GM21381 (cell line): Measurements from ENCODE around the gene AGXT2.

Experiments used
- ATAC-seq: cut with Tn5 transposase; IDR thresholded peaks from one replicate; pipeline ENCODE4 v1.9.1; 2021; ENCODE audit warnings: mild to moderate bottlenecking, moderate library complexity; ENCODE audit not compliant: unreplicated experiment

Gene AGXT2

DNA sequence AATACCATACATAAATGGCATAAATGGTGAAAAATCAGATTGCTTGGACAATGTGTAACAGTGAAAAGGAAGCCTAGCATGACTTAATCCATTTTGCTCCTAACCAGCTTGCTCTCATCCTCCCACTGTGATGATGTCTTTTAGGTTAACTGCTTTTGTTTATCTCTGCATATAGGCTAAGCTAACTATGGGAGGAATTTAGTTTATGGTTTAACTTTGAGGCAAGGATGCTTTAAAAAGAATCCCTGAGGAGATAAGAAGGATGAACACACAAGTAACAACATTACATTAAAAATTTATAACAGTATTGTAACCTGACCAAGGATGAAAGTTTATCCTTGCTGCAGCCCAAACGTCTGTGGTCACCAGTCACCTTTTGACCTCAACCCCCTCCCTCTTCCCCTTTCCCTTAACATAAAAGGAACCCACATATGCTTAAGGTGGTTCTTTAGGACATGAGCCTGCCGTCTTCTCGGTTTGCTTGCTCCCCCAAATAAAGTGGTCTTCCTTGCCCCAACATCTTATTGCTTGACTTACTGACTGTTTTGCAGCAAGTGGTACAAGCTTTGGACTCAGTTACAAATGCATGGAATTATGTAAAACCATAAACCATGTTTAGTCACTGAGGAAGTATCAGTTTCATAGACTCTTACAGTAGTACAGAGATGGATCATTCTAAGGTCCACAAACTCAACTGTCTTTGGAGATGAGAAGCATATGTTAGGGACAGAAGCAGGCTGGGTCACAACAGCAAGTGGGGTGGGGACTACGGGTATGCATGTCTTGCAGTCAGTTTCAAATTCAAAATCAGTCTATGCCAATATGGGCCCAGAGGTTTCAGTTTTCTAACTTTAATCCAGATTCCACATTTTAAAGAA lies 31.3 kb downstream of the AGXT2 start:
- peak; percentile 84 for ATAC-seq

GRCh38 chr5:35015063-35015462 lies 32.7 kb downstream of the AGXT2 start:
- no peak for ATAC-seq

DNA sequence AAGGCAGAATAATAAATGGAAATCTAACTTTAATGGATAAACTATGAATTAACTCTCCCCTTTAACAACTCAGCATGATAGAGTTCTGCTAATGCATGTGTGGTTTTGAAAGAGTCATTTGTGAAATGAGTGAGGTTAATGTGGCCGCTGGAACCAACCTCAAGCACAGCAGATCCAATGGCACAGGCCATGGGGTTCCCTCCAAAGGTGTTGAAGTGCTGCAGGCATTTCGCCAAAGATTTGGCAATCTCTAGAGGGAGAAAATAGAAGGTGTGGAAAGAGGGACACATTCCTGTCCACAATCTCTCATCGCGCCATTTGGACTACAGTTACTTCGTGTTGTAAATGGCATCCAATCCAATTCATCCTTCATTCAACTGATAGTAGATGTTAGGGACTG lies 35.0 kb downstream of the AGXT2 start:
- ATAC-seq: no peak

- ATAC-seq: no peak
Observed at GRCh38 chr5:35012365-35012764, 35.4 kb downstream of the AGXT2 start.

- no peak for ATAC-seq
Observed at GRCh38 chr5:35010676-35011075, 37.1 kb downstream of the AGXT2 start.

DNA sequence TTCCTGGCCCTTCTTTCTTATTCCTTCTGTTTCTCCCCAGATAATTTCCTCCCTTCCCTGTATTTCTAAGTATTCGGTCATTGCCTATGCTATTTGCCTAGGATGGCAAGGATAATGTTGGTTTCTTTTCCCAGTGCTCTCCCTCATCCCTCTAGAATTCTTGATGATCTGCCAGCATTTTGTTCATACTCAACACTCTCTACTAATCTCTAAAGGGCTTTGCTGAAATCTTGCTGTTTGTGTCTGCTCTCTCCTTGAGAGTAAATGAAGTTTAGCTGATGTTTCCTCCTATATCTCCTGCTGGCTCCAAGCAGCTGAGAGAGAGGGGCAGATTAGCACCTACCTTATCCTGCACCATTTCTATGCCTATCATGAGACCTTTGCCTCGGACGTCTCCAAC lies 38.1 kb downstream of the AGXT2 start:
- no peak for ATAC-seq

- no peak for ATAC-seq
Observed at GRCh38 chr5:35009019-35009418, 38.7 kb downstream of the AGXT2 start.

- ATAC-seq: no peak
Observed at GRCh38 chr5:35004771-35005170, 43.0 kb downstream of the AGXT2 start.

GRCh38 chr5:35004200-35004599 lies 43.5 kb downstream of the AGXT2 start:
- no peak for ATAC-seq

DNA sequence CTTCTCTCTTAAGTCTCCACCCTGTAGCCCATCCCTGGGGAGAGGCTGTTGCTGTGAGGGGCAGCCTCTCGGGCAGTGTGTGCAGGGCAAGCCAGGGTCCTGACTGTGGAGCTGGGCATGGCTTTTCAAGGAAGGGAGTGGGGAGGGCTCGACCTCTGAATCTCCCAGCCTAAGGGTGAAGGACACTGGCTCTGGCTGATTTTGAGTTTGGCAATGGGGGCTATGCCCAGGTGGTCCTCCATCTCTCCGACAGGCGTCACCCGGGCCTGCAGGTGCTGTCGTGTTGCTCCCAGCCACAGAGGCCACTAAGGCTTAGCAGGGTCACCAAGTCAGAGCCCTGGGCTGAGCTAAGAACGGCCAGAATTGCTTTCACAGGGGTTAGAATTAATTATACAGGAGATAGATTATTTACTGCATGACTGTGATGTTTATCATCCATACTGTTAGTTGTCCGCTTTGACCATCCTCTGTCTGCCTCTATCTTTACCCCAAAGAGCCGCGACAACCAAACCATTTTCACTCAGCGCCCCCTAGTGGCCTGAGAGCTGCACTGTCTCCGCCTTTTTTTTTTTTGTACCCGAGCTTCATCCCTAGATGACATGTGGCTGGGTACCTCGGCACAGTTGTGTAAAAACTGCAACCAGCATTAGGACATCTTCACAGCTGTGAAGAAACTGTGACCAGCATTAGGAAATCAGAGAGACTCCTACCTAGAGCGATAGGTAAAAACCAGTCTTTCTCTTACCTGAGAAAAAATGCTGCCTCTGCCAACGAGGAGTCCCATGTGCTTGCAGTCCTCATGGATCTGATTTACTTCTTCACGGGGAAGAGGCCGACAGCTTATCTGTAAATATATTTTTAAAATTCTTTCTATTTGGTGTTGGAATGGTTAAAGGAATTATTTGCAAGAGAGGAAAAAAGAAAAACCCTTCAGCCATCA lies 44.5 kb downstream of the AGXT2 start:
- peak; percentile 79 for ATAC-seq

DNA sequence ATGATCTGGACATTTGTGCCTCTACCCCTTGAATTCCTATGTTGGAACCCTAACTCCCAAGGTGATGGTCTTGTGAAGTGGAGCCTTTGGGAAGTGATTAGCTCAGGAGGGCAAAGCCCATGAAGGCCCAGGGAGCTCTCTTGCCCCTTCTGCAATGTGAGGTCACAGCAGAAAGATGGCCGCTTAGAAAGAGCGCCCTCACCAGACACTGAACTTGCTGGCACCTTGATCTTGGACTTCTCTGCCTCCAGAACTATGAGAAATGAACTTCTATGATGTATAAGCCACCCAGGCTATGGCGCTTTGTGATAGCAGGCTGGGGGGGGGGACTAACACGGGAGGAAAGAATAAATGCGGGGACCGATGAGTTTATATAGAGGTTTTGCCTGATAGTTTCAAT lies 45.3 kb downstream of the AGXT2 start:
- ATAC-seq: no peak

DNA sequence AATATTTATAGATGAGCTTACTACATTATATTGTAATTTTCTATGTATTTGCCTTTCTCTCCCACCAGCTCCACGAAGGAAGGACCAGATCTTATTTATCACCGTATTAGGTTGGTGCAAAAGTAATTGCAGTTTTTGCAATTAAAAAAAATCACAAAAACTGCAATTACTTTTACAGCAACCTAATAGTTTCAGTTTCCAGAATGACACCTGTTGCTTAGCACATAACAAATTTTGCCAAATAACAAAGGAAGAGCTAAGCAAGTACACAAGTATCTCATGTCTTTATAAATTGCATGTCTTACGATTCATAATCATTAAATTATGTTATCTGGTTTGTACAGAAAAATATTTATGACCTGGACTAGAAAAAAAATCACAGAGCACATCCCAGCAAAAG lies 45.9 kb downstream of the AGXT2 start:
- no peak for ATAC-seq

GRCh38 chr5:34998058-34998789 lies 49.5 kb downstream of the AGXT2 start:
- no peak for ATAC-seq

GRCh38 chr5:34996261-34996660 lies 51.5 kb downstream of the AGXT2 start:
- no peak for ATAC-seq

- ATAC-seq: no peak
Observed at GRCh38 chr5:34993951-34994350, 53.8 kb downstream of the AGXT2 start.

DNA sequence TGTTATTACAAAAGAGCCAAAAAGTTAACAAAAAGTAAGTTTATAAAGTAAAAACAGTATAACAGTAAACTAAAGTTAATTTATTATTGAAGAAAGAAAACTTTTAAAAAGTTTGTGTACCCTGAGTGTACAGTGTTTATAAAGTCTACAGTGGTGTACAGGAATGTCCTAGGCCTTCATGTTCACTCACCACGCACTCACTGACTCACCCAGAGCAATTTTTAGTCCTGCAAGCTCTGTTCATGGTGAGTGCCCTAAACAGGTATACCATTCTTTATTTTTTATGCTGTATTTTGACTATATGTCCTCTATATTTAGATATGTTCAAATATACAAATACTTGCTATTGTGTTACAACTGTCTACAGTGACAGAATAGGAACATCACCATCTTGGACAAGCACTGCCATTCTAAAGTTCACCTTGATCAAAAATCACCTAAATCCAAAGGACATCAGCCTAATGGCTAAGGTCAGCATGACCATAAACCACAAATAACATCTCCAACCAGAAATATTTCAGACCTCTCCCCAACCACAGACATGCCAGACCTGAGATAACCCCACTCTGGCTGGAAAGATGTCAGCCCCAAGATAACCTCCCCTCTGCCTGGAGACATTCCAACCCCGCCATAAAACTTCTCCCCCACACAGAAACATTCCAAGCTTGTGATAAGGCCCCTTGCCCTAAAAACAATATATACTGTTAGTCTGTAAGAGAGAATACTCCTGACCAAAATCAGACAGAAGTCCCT lies 56.1 kb downstream of the AGXT2 start:
- ATAC-seq: no peak

- no peak for ATAC-seq
Observed at GRCh38 chr5:34986965-34987364, 60.8 kb downstream of the AGXT2 start.

GRCh38 chr5:34982823-34983222 lies 64.9 kb downstream of the AGXT2 start:
- no peak for ATAC-seq

DNA sequence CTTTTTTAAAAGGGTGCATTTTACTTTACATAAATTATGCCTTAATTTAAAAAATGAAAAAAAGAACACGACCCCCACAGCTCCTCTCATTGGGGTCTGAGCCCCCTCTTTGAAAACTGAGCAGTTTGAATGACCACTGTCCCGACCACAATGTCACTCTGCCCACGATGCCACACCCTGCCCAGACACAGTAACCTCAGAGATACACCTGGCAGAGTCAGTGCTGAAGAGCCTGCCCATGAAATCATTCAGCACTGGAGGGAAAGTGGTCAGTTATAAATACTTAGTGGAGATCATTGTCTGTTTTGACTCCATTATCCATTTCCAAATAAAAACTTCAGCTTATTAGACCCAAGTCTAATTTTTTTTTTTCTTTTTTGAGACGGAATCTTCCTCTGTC lies 69.1 kb downstream of the AGXT2 start:
- peak; percentile 56 for ATAC-seq

- ATAC-seq: peak; percentile 94
Observed at GRCh38 chr5:34977934-34978613, 69.7 kb downstream of the AGXT2 start.
